KMS-11 (cell line): ENCODE results near the gene RFWD3.

ENCODE experiments used
- H2AFZ ChIP-seq: fragments of 200-600 bp; sonication (generic); 2 replicates; pipeline ENCODE4 v1.6.1; 2016; ENCODE audit warnings: antibody characterized with exemption, mixed run types, low read depth
- H3K27ac ChIP-seq: fragments of 200-600 bp; sonication (generic); 2 replicates; pipeline ENCODE4 v1.6.1; 2016; ENCODE audit warnings: mild to moderate bottlenecking, mixed run types
- H3K27me3 ChIP-seq: fragments of 200-600 bp; sonication (generic); 2 replicates; pipeline ENCODE4 v1.6.1; 2017; ENCODE audit warnings: mild to moderate bottlenecking, low read depth, mixed run types, moderate library complexity; ENCODE audit not compliant: insufficient read depth
- H3K36me3 ChIP-seq: fragments of 200-600 bp; sonication (generic); 2 replicates; pipeline ENCODE4 v1.6.1; 2017; ENCODE audit warnings: mild to moderate bottlenecking, mixed run types; ENCODE audit not compliant: insufficient read depth
- H3K4me1 ChIP-seq: fragments of 200-600 bp; sonication (generic); 2 replicates; pipeline ENCODE4 v1.6.1; 2016; ENCODE audit warnings: mild to moderate bottlenecking, low read depth, mixed run types; ENCODE audit not compliant: poor library complexity, severe bottlenecking
- H3K4me2 ChIP-seq: fragments of 200-600 bp; sonication (generic); 2 replicates; pipeline ENCODE4 v1.7.0; 2016; ENCODE audit warnings: mild to moderate bottlenecking, mixed run types
- H3K4me3 ChIP-seq: fragments of 200-600 bp; sonication (generic); IDR thresholded peaks from 2 replicates; pipeline ENCODE4 v1.6.1; 2017; ENCODE audit warnings: low read depth, low read length, mixed read lengths; ENCODE audit not compliant: insufficient read depth
- H3K79me2 ChIP-seq: fragments of 200-600 bp; sonication (generic); 2 replicates; pipeline ENCODE4 v1.6.1; 2016; ENCODE audit warnings: low read depth, mixed run types; ENCODE audit not compliant: insufficient read depth
- H3K9ac ChIP-seq: fragments of 200-600 bp; sonication (generic); 2 replicates; pipeline ENCODE4 v1.6.1; 2016; ENCODE audit warnings: mild to moderate bottlenecking, mixed run types
- H4K20me1 ChIP-seq: fragments of 200-600 bp; sonication (generic); 2 replicates; pipeline ENCODE4 v1.6.1; 2016; ENCODE audit warnings: mild to moderate bottlenecking, mixed run types; ENCODE audit not compliant: insufficient read depth
- CTCF ChIP-seq: fragments of 200-600 bp; sonication (generic); conservative IDR thresholded peaks from 2 replicates; pipeline ENCODE4 v1.6.1; 2017; ENCODE audit warnings: low read depth, mild to moderate bottlenecking, antibody characterized with exemption, low read length, moderate library complexity, mixed read lengths

The RFWD3 gene

GRCh38 chr16:74661064-74661463 lies 5.6 kb downstream of the RFWD3 start:
- H3K9ac ChIP-seq: no peak overlapping the region
- H3K79me2 ChIP-seq: peaks cover 97% of the 10 kb centered on the region
- H4K20me1 ChIP-seq: peaks cover 23% of the 10 kb centered on the region; the same call in 1 of the 2 replicates
- no peak overlapping the region for H2AFZ ChIP-seq
- H3K4me2 ChIP-seq: no peak overlapping the region
- H3K4me3 ChIP-seq: no peak overlapping the region
- no peak for TF ChIP-seq CTCF
- no peak overlapping the region for H3K27ac ChIP-seq
- peaks cover 38% of the 10 kb centered on the region for H3K4me1 ChIP-seq
- H3K36me3 ChIP-seq: peaks cover 10% of the 10 kb centered on the region; the same call in 1 of the 2 replicates
- H3K27me3 ChIP-seq: no peaks in the 10 kb centered on the region

GRCh38 chr16:74660383-74660782 lies 6.3 kb downstream of the RFWD3 start:
- no peak overlapping the region for H3K27ac ChIP-seq
- TF ChIP-seq CTCF: no peak
- H3K4me2 ChIP-seq: no peak overlapping the region
- H3K4me3 ChIP-seq: no peak overlapping the region
- H3K27me3 ChIP-seq: no peaks in the 10 kb centered on the region
- no peak overlapping the region for H2AFZ ChIP-seq
- H3K4me1 ChIP-seq: peaks cover 34% of the 10 kb centered on the region
- H3K9ac ChIP-seq: no peak overlapping the region
- H4K20me1 ChIP-seq: peaks cover 26% of the 10 kb centered on the region
- H3K36me3 ChIP-seq: peaks cover 10% of the 10 kb centered on the region; the same call in 1 of the 2 replicates
- peaks cover 96% of the 10 kb centered on the region for H3K79me2 ChIP-seq

GRCh38 chr16:74659041-74659440 lies 7.6 kb downstream of the RFWD3 start:
- Histone ChIP-seq H3K4me1 (peaks cover 32% of the 10 kb centered on the region), H3K9ac (no peak overlapping the region), H3K79me2 (peaks cover 95% of the 10 kb centered on the region)

GRCh38 chr16:74657870-74658642 lies 8.6 kb downstream of the RFWD3 start:
- no peak overlapping the region for H3K27ac ChIP-seq
- no peak overlapping the region for H3K9ac ChIP-seq
- H3K4me2 ChIP-seq: no peak overlapping the region

More at GRCh38 chr16:74659041-74659440, 7.6 kb downstream of the RFWD3 start:
- no peaks in the 10 kb centered on the region for H3K27me3 ChIP-seq
- H4K20me1 ChIP-seq: peaks cover 30% of the 10 kb centered on the region
- H3K4me3 ChIP-seq: no peak overlapping the region
- no peak overlapping the region for H3K4me2 ChIP-seq
- H2AFZ ChIP-seq: no peak overlapping the region
- H3K27ac ChIP-seq: no peak overlapping the region
- H3K36me3 ChIP-seq: peaks cover 10% of the 10 kb centered on the region; the same call in 1 of the 2 replicates
- no peak for TF ChIP-seq CTCF

More at GRCh38 chr16:74657870-74658642, 8.6 kb downstream of the RFWD3 start:
- no peak overlapping the region for H3K4me3 ChIP-seq
- peaks cover 4% of the 10 kb centered on the region; the same call in 1 of the 2 replicates for H3K36me3 ChIP-seq
- H3K79me2 ChIP-seq: peaks cover 93% of the 10 kb centered on the region
- H2AFZ ChIP-seq: no peak overlapping the region
- H3K27me3 ChIP-seq: no peaks in the 10 kb centered on the region
- no peak for TF ChIP-seq CTCF
- peaks cover 39% of the 10 kb centered on the region for H3K4me1 ChIP-seq
- peaks cover 30% of the 10 kb centered on the region for H4K20me1 ChIP-seq
